Activated CD4-positive, alpha-beta memory T cell treated with anti-CD3 and anti-CD28 coated beads for 36 hours (primary cell): Measurements from ENCODE around the gene CCNF. TPM values are rescaled to one million over a fixed set of nuclear protein-coding genes. Genes with fewer than 3 reads are reported as not detected.
"Not testable (repeated sequence)": the region's sequence is repeated elsewhere in the genome, so short reads cannot be mapped to it uniquely, and the experiment has no call there.

Experiments used
- CTCF ChIA-PET: fragments of 350-600 bp; sonication (Branson Sonifier 250); formaldehyde crosslinking; loops from one replicate; lab custom pipeline; 2021; ENCODE audit warnings: antibody characterized with exemption, inconsistent platforms; lab: Charles Lee
- POLR2A ChIA-PET: fragments of 350-600 bp; sonication (Branson Sonifier 250); formaldehyde crosslinking; loops from one replicate; lab custom pipeline; 2021; ENCODE audit warnings: antibody characterized with exemption; lab: Charles Lee
- DNase-seq: peaks from one replicate; pipeline ENCODE4 v3.0.0-alpha.2; 2020
- H3K27ac Mint-ChIP-seq: one replicate; pipeline ENCODE4 v1.8.0; 2021; ENCODE audit warnings: mixed read lengths
- H3K27me3 Mint-ChIP-seq: one replicate; pipeline ENCODE4 v1.8.0; 2021; ENCODE audit warnings: mixed read lengths
- H3K36me3 Mint-ChIP-seq: one replicate; pipeline ENCODE4 v1.8.0; 2021; ENCODE audit warnings: mixed read lengths
- H3K4me1 Mint-ChIP-seq: one replicate; pipeline ENCODE4 v1.8.0; 2021; ENCODE audit warnings: low read depth, mixed read lengths
- H3K4me3 Mint-ChIP-seq: one replicate; pipeline ENCODE4 v1.8.0; 2021; ENCODE audit warnings: mild to moderate bottlenecking, mixed read lengths
- H3K9me3 Mint-ChIP-seq: one replicate; pipeline ENCODE4 v1.8.0; 2021; ENCODE audit warnings: mixed read lengths
- intact Hi-C: fragments of 100-400 bp; cut with micrococcal nuclease; formaldehyde crosslinking; loops from one replicate; pipeline ENCODE4 v1.15.1; 2023
- total RNA-seq, 2 experiments: library from RNA; stranded (reverse); gene quantifications; one replicate each; pipeline ENCODE4 v1.2.3, GENCODE V29; 2021

CCNF gene
- total RNA-seq, 2 experiments from 2014 or later: 53.5 to 54.7 TPM

DNA sequence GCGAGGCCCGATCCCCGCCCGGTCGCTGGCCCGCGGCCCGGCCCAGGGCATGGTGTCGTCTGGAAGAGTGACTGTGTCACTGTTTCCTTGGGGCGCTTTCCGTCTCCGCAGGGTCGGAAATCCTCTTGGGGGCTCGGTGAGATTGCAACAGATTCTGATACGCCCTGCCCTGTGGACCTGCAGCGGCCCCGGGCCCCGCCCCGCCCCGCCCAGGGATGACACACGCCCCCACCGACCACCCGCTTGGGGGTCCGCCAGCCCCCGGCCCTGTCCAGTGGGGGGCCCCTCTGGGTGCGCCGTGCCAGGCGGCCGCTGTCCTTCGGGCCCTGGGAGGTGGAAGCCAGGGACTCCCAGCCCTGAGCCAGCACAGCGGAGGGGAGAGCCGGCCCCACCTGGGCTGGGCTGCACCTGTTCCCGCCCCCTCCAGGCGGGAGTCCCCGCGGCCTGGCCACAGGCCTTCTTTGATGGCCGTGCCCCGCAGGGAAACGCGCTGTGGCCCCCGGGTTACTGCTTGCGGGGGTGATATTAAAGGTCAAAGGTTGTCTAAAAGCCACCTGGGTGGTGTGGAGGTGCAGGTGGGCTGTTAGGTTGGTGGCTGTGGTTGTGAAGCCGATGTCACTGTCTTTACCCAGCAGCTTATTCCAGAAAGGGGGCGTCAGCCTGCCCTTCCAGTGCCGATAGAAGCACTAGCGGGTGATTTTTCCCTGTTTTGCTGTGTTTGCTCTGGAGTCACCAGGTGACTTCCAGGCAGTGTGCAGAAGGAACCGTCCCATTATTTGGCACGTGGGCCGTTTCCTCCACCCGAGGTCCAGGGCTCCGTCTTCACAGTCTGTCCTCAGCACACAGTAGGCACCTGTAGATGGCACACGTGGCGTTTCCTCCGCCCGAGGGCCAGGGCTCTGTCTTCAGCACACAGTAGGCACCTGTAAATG lies 46.4 kb downstream of the CCNF start:
- H3K36me3 Mint-ChIP-seq: no peaks in the 10 kb centered on the region
- peak overlapping the region; percentile 57 for H3K4me3 Mint-ChIP-seq
- POLR2A ChIA-PET: interaction anchor here (0.6 to 1.4 kb wide), 5 partner anchors 16 to 437 kb away, joined by 3 to 4 read pairs (median 3); partner anchors contain the start of genes ATP6V0C and TEDC2
- peaks cover 15% of the 10 kb centered on the region for H3K4me1 Mint-ChIP-seq
- peaks cover 12% of the 10 kb centered on the region for H3K27me3 Mint-ChIP-seq
- peak; percentile 59 for DNase-seq
- H3K9me3 Mint-ChIP-seq: no peaks in the 10 kb centered on the region
- intact Hi-C loops: no loop called here
- CTCF ChIA-PET: interaction anchor here (1.3 to 1.9 kb wide), 3 partner anchors 11 to 26 kb away, joined by 4 to 8 read pairs (median 5); partner anchors contain the start of gene TEDC2
- H3K27ac Mint-ChIP-seq: no peak overlapping the region

GRCh38 chr16:2476345-2476720 lies 47.1 kb downstream of the CCNF start:
- Mint-ChIP-seq H3K27me3 (peaks cover 12% of the 10 kb centered on the region), H3K4me3 (peak overlapping the region; percentile 57), H3K9me3 (no peaks in the 10 kb centered on the region), H3K36me3 (no peaks in the 10 kb centered on the region), H3K4me1 (peaks cover 15% of the 10 kb centered on the region), H3K27ac (no peak overlapping the region)
- no peak for DNase-seq
- intact Hi-C loops: no loop called here
- POLR2A ChIA-PET: no interaction called here
- CTCF ChIA-PET: no interaction called here

DNA sequence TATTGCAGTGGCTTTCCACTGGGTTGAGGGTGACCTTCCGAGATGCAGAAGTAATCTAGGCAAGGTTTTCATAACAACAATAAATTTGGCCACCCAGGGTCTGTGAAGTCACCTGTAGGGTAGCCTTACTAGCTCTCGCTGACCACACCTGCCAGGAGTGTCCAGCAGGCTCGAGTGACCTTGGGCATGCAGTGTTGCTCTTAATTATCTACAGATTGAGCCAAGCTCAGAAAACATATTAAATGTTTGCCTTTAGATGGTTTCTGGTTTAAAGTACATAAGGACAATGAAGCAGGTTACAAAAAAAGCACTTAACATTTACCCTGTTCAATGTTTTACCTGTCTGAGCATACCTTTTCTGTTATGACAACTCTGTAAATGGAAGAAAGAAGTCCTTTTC lies 47.5 kb downstream of the CCNF start:
- no peak for DNase-seq
- Mint-ChIP-seq H3K36me3 (no peaks in the 10 kb centered on the region), H3K4me1 (peaks cover 15% of the 10 kb centered on the region), H3K4me3 (peak overlapping the region; percentile 57), H3K27ac (no peak overlapping the region), H3K27me3 (peaks cover 12% of the 10 kb centered on the region), H3K9me3 (no peaks in the 10 kb centered on the region)
- ChIA-PET POLR2A (no interaction called here), CTCF (no interaction called here)
- intact Hi-C loops: no loop called here

DNA sequence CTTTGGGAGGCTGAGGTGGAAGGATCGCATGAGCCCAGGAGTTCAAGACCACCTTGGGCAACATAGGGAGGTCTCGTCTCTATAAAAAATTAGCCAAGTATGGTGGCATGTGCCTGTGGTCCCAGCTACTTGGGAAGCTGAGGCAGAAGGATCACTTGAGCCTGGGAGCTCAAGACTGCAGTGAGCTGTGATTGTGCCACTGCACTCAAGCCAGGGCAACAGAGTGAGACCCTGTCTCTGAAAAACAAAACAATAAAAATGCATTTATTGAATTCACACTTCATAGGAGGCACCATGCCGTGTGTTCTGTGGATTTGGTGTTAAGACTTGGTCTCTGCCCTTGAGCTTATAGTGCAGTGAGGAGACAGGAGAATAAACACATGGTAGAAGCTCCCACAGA lies 48.1 kb downstream of the CCNF start:
- DNase-seq: no peak
- POLR2A ChIA-PET: no interaction called here
- peaks cover 15% of the 10 kb centered on the region for H3K4me1 Mint-ChIP-seq
- CTCF ChIA-PET: no interaction called here
- H3K27ac Mint-ChIP-seq: no peak overlapping the region
- peaks cover 8% of the 10 kb centered on the region for H3K27me3 Mint-ChIP-seq
- no peaks in the 10 kb centered on the region for H3K36me3 Mint-ChIP-seq
- intact Hi-C loops: no loop called here
- H3K9me3 Mint-ChIP-seq: no peaks in the 10 kb centered on the region
- no peak overlapping the region for H3K4me3 Mint-ChIP-seq

DNA sequence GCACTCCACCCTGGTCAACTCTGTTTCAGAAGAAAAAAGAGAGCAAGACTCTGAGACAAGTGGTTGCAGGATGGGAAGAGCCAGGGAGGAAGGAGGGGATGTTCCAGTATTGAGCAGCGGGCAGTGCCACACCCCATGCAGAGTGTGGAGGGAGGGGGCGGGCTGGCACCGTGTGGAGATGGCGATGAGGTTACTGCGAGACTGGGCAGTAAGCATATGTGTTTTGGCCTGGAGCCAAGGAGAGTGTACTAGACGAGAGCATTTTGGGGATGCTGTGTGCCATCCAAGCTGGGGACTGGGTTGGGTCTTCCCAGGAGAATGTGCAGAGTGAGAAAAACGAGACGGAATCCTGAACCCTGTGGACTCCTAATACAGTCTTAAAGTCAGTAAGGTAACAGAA lies 49.0 kb downstream of the CCNF start:
- ChIA-PET CTCF (no interaction called here), POLR2A (no interaction called here)
- Mint-ChIP-seq H3K27ac (no peak overlapping the region), H3K27me3 (peaks cover under 1% of the 10 kb centered on the region), H3K4me3 (no peak overlapping the region), H3K36me3 (no peaks in the 10 kb centered on the region), H3K9me3 (no peaks in the 10 kb centered on the region), H3K4me1 (peaks cover 10% of the 10 kb centered on the region)
- DNase-seq: no peak
- intact Hi-C loops: no loop called here

DNA sequence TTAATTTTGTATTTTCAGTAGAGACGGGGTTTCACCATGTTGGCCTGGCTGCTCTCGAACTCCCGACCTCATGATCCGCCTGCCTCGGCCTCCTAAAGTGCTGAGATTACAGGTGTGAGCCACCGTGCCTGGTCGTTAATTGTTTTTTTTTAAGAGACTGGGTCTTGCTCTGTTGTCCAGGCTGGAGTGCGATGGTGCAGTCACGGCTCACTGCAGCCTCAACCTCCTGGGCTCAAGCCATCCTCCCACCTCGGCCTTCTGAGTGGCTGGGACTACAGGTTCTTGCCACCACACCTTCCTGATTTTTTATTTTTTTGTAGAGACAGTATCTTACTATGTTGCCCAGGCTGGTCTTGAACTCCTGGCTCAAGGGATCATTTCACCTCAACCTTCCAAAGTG lies 50.7 kb downstream of the CCNF start:
- H3K4me1 Mint-ChIP-seq, H3K27me3 Mint-ChIP-seq, H3K4me3 Mint-ChIP-seq, CTCF ChIA-PET, intact Hi-C loops, H3K36me3 Mint-ChIP-seq, DNase-seq, H3K27ac Mint-ChIP-seq, H3K9me3 Mint-ChIP-seq, POLR2A ChIA-PET: not testable (repeated sequence)

GRCh38 chr16:2480948-2481347 lies 51.7 kb downstream of the CCNF start:
- no peaks in the 10 kb centered on the region for H3K9me3 Mint-ChIP-seq
- DNase-seq: no peak
- H3K4me1 Mint-ChIP-seq: peaks cover 6% of the 10 kb centered on the region
- no peaks in the 10 kb centered on the region for H3K36me3 Mint-ChIP-seq
- ChIA-PET POLR2A (no interaction called here), CTCF (no interaction called here)
- intact Hi-C loops: no loop called here
- no peak overlapping the region for H3K4me3 Mint-ChIP-seq
- H3K27ac Mint-ChIP-seq: no peak overlapping the region
- H3K27me3 Mint-ChIP-seq: no peaks in the 10 kb centered on the region

DNA sequence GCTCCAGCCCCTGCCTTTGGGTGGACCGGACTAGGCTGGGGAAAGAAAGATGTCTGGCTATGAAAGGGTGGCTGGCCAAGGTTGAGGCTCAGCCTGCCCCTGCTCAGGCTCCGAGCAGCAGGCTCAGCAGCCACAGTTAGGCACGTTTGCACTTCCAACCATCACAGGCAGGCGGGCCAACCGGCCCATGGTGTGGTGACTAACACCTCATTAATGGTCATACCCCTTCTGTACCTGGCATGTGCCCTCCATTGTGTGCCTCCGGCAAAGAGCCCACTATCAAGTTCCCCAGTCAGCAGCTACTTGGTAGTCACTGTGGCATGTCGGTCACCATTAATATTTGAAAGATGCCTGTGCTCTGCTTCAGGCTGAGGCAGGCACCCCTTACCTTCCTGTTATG lies 52.4 kb downstream of the CCNF start:
- intact Hi-C loops: no loop called here
- Mint-ChIP-seq H3K4me1 (peaks cover 3% of the 10 kb centered on the region), H3K9me3 (no peaks in the 10 kb centered on the region), H3K27ac (no peak overlapping the region), H3K27me3 (no peaks in the 10 kb centered on the region), H3K4me3 (no peak overlapping the region), H3K36me3 (no peaks in the 10 kb centered on the region)
- CTCF ChIA-PET: no interaction called here
- DNase-seq: no peak
- POLR2A ChIA-PET: no interaction called here

DNA sequence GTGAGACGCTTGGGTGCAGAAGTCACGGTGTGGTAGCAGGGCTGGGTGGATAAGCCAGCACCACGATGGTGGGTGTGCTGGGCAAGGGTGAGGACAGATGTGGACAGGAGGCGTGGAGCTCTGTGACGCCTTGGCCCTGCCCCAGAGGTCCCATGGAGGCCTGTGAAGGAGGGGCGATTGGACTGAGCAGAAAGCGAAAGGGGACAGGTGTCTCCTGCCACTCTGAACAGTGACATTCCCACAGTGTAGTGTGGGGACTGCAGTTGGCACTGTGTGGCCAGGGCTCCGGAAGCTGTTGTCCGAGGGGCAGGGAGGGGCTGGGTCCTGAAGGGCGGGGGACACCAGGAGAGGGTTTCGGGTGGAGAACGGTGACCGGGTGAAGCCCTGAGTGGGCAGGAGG lies 53.0 kb downstream of the CCNF start:
- intact Hi-C loops: no loop called here
- CTCF ChIA-PET: no interaction called here
- Mint-ChIP-seq H3K36me3 (no peaks in the 10 kb centered on the region), H3K4me1 (peaks cover 9% of the 10 kb centered on the region), H3K27me3 (no peaks in the 10 kb centered on the region), H3K4me3 (no peak overlapping the region), H3K27ac (no peak overlapping the region), H3K9me3 (no peaks in the 10 kb centered on the region)
- DNase-seq: no peak
- POLR2A ChIA-PET: no interaction called here

DNA sequence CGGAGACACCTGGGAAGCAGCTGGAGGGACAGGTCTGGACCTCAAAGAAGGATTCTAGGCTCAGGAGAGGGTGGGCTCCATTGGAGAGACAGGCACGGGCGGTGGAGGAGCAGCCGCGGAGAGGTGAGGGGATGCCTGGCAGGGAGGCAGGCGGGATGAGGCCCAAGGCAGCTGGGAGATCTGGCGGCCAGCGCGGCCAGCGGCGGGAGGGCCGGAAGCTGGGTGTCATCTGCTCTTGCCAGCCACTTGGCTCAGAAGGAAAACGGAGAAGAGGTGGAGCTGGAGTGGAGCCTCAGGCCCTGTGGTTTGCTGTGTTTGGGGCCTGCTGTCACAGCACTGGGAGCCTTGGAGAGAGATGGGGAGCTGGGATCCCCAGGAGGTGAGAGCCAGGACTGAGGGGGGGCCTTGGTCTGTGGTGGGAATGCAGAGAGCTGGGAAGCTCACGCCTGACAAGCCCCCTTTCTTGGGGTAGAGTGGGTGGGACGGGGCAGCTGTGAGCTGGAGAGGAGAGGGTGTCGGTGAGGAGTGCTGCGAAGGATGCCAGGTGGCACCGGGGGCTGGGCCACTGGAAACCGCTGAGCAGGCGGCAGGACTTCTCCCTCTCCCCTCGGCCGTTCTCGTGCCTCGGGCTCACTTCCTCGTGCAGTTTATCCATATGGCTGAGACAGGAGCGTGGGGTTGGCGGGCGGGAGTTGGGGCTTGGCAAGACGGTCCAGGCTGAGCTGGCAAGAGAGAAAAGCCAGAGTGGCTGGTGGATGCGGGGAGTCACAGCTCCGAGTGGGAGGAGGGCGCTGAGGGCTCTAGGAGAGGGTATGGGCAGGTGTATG lies 53.7 kb downstream of the CCNF start:
- H3K36me3 Mint-ChIP-seq: no peaks in the 10 kb centered on the region
- CTCF ChIA-PET: interaction anchor here (0.6 to 1.0 kb wide), 2 partner anchors 18 to 232 kb away, joined by 3 to 4 read pairs; no protein-coding TSS in a partner anchor

GRCh38 chr16:2483939-2484897 lies 55.0 kb downstream of the CCNF start:
- DNase-seq: no peak
- Mint-ChIP-seq H3K27me3 (no peaks in the 10 kb centered on the region), H3K4me1 (peaks cover 13% of the 10 kb centered on the region), H3K36me3 (no peaks in the 10 kb centered on the region), H3K4me3 (no peak overlapping the region), H3K9me3 (no peaks in the 10 kb centered on the region), H3K27ac (no peak overlapping the region)
- intact Hi-C loops: no loop called here
- CTCF ChIA-PET: interaction anchor here (1.4 kb wide), 1 partner anchor 17 kb away, joined by 3 read pairs; no protein-coding TSS in a partner anchor
- POLR2A ChIA-PET: no interaction called here

More for the DNA sequence above, 53.7 kb downstream of the CCNF start:
- Mint-ChIP-seq H3K27ac (no peak overlapping the region), H3K4me1 (peaks cover 13% of the 10 kb centered on the region), H3K9me3 (no peaks in the 10 kb centered on the region), H3K4me3 (no peak overlapping the region), H3K27me3 (no peaks in the 10 kb centered on the region)
- DNase-seq: no peak
- intact Hi-C loops: no loop called here
- POLR2A ChIA-PET: no interaction called here
